Liver (tissue), 9 donors: ENCODE data around the gene NR6A1. TPM values are rescaled to one million over a fixed set of nuclear protein-coding genes. Genes with fewer than 3 reads are reported as not detected.

Experiments used
- DNase-seq: peaks from one replicate; pipeline ENCODE4 v3.0.0-alpha.2; 2017; ENCODE audit warnings: low spot score
- H3K27ac ChIP-seq, 2 donors: one replicate each; pipeline ENCODE4 v1.7.0; 2013; ENCODE audit warnings: inconsistent platforms in 2 of 2, low read length in 2 of 2, control low read depth in 1 of 2, low read depth in 1 of 2, mild to moderate bottlenecking in 1 of 2
- H3K27me3 ChIP-seq, 4 donors: one replicate each; pipeline versions ENCODE4 v1.6.1 to v1.7.0; 2013; ENCODE audit warnings: low read length in 3 of 4, inconsistent platforms in 1 of 4, mild to moderate bottlenecking in 1 of 4, moderate library complexity in 1 of 4; ENCODE audit not compliant: control insufficient read depth in 4 of 4, insufficient read depth in 4 of 4
- H3K36me3 ChIP-seq, 4 donors: one replicate each; pipeline versions ENCODE4 v1.6.1 to v1.7.0; 2013; ENCODE audit warnings: low read length in 3 of 4, mild to moderate bottlenecking in 3 of 4, low read depth in 1 of 4, moderate library complexity in 1 of 4; ENCODE audit not compliant: control insufficient read depth in 4 of 4, insufficient read depth in 3 of 4
- H3K4me1 ChIP-seq, 4 donors: one replicate each; pipeline versions ENCODE4 v1.6.1 to v1.7.0; 2013; ENCODE audit warnings: low read length in 3 of 4, mild to moderate bottlenecking in 3 of 4, moderate library complexity in 1 of 4; ENCODE audit not compliant: control insufficient read depth in 4 of 4, insufficient read depth in 4 of 4
- H3K4me3 ChIP-seq, 3 donors: one replicate each; pipeline versions ENCODE4 v1.6.1 to v1.7.0; 2013; ENCODE audit warnings: low read length in 3 of 3, control low read depth in 1 of 3, low read depth in 1 of 3, mild to moderate bottlenecking in 1 of 3
- H3K9ac ChIP-seq, 2 donors: one replicate each; pipeline ENCODE4 v1.7.0; 2013; ENCODE audit warnings: low read length in 2 of 2, mild to moderate bottlenecking in 2 of 2, moderate library complexity in 2 of 2, control low read depth in 1 of 2, low read depth in 1 of 2
- H3K9me3 ChIP-seq, 4 donors: one replicate each; pipeline versions ENCODE4 v1.6.1 to v1.7.0; 2013; ENCODE audit warnings: low read length in 3 of 4; ENCODE audit not compliant: control insufficient read depth in 4 of 4
- EGR1 ChIP-seq, 2 donors: IDR thresholded peaks; 2 replicates each; pipeline ENCODE4 v1.6.1; 2016 to 2018; ENCODE audit warnings: antibody characterized with exemption in 2 of 2, low read depth in 2 of 2
- FOXA1 ChIP-seq: IDR thresholded peaks from 2 replicates; pipeline ENCODE4 v1.6.1; 2016; ENCODE audit warnings: antibody characterized with exemption
- FOXA2 ChIP-seq: IDR thresholded peaks from 2 replicates; pipeline ENCODE4 v1.6.1; 2016; ENCODE audit warnings: antibody characterized with exemption
- GABPA ChIP-seq, 2 donors: IDR thresholded peaks in 1 of 2; conservative IDR thresholded peaks in 1 of 2; 2 replicates each; pipeline ENCODE4 v1.6.1; 2016; ENCODE audit warnings: antibody characterized with exemption in 2 of 2, mild to moderate bottlenecking in 1 of 2, moderate library complexity in 1 of 2
- HNF4A ChIP-seq, 2 donors: conservative IDR thresholded peaks; 2 replicates each; pipeline ENCODE4 v1.6.1; 2016; ENCODE audit warnings: antibody characterized with exemption in 2 of 2, mild to moderate bottlenecking in 2 of 2
- HNF4G ChIP-seq: IDR thresholded peaks from 2 replicates; pipeline ENCODE4 v1.6.1; 2016; ENCODE audit warnings: antibody characterized with exemption
- JUND ChIP-seq, 2 donors: IDR thresholded peaks; 2 replicates each; pipeline ENCODE4 v1.6.1; 2016; ENCODE audit warnings: antibody characterized with exemption in 2 of 2
- NR2F2 ChIP-seq: IDR thresholded peaks from 2 replicates; pipeline ENCODE4 v1.6.1; 2016; ENCODE audit warnings: antibody characterized with exemption
- RAD21 ChIP-seq, 2 donors: IDR thresholded peaks; 2 replicates each; pipeline ENCODE4 v1.6.1; 2016; ENCODE audit warnings: antibody characterized with exemption in 2 of 2, mild to moderate bottlenecking in 2 of 2
- RXRA ChIP-seq, 2 donors: IDR thresholded peaks; 2 replicates each; pipeline ENCODE4 v1.6.1; 2017 to 2018; ENCODE audit warnings: antibody characterized with exemption in 2 of 2, mild to moderate bottlenecking in 1 of 2
- SP1 ChIP-seq: IDR thresholded peaks from 2 replicates; pipeline ENCODE4 v1.6.1; 2018; ENCODE audit warnings: antibody characterized with exemption, mild to moderate bottlenecking
- TAF1 ChIP-seq: conservative IDR thresholded peaks from 2 replicates; pipeline ENCODE4 v1.6.1; 2016; ENCODE audit warnings: antibody characterized with exemption, mild to moderate bottlenecking
- YY1 ChIP-seq: IDR thresholded peaks from 2 replicates; pipeline ENCODE4 v1.6.1; 2016; ENCODE audit warnings: antibody characterized with exemption, mild to moderate bottlenecking
- WGBS: extraction: QIAGEN DNeasy Blood & Tissue Kit; methylation state at CpG from one replicate; pipeline ENCODE4 v1.1.7; 2013; 5-methylcytosine and 5-hydroxymethylcytosine counted together
- polyA plus RNA-seq, 2 donors: library from polyadenylated mRNA; stranded (reverse) in 1 of 2; unstranded in 1 of 2; fragments of 200-250 nt in 1 of 2; fragments of >200 nt in 1 of 2; fragmentation: Nextera tagmentation in 1 of 2; extraction: Ambion mirVana in 1 of 2; gene quantifications; one replicate each; pipeline versions ENCODE4 v1.2.1 to v1.2.3, GENCODE V29; 2013 to 2015
- total RNA-seq, 2 donors: library from RNA; depleted of rRNA; stranded (reverse); fragments of >200 nt; gene quantifications; one replicate each; pipeline ENCODE4 v1.2.3, GENCODE V29; 2014
- TF ChIP-seq, protein P1 (sequence below): IDR thresholded peaks from 2 replicates; pipeline ENCODE4 v1.6.1; 2016; ENCODE audit warnings: antibody characterized with exemption
- TF ChIP-seq, protein P2 (sequence below): fragments of 150-350 bp; IDR thresholded peaks from 2 replicates; pipeline ENCODE4 v1.5.1; 2017; ENCODE audit warnings: improper control_type of control experiment, low read depth, low read length; ENCODE audit not compliant: missing input control
- TF ChIP-seq, protein P3 (sequence below): IDR thresholded peaks from 2 replicates; pipeline ENCODE4 v1.6.1; 2016; ENCODE audit warnings: antibody characterized with exemption
- TF ChIP-seq, protein P4 (sequence below): IDR thresholded peaks from 2 replicates; pipeline ENCODE4 v1.6.1; 2016; ENCODE audit warnings: antibody characterized with exemption
- TF ChIP-seq, protein P5 (sequence below): IDR thresholded peaks from 2 replicates; pipeline ENCODE4 v1.6.1; 2016; ENCODE audit warnings: antibody characterized with exemption, mild to moderate bottlenecking
- donor health status: healthy.
- donor health status: healthy.
- donor health status: healthy.
- donor health status: healthy.
- donor health status: healthy.

NR6A1 gene
- total and polyA plus RNA-seq, 4 donors, result 0.72 to 6.1 (median 2.1) TPM

DNA sequence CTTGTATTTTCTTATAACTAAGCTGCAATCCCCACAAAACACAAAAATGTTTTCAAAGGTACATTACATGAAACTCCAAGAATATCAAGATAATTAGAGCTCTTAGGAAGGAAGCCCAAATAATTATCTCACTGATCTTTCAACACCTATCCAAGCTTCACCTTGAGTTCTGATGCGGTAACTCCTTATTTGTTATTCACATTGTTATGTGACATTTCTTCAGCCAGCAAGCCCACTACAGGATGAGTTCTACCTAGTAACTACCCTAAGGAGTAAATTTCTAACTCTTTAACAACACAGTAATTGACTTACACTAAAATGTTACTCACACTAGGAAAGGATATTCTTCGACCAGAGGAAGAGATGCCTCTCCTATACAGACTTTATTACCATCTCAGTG lies 9.9 kb downstream of the NR6A1 start:
- Histone ChIP-seq H3K27ac (no peak overlapping the region), H3K4me1 (peaks cover 0 to 22% (median 4%) of the 10 kb centered on the region in 4 donors), H3K36me3 (no peaks in the 10 kb centered on the region), H3K9ac (no peak overlapping the region), H3K9me3 (no peaks in the 10 kb centered on the region), H3K27me3 (no peaks in the 10 kb centered on the region), H3K4me3 (no peak overlapping the region)
- WGBS, result 94% methylated on average over 2 of the region's 2 CpGs
- DNase-seq, result no peak
- TF ChIP-seq FOXA1 (no peak), JUND (IDR thresholded peaks at IDR 0.05) (no peak), EGR1 (IDR thresholded peaks at IDR 0.05; ENCODE audit: low read depth in 2 of 2) (no peak), FOXA2 (no peak), RXRA (IDR thresholded peaks at IDR 0.05) (no peak), GABPA (IDR thresholded peaks at IDR 0.05 in 1 of 2, conservative IDR thresholded peaks at IDR 0.05 in 1 of 2) (no peak), NR2F2 (no peak), RAD21 (IDR thresholded peaks at IDR 0.05) (no peak), YY1 (no peak), HNF4G (no peak), SP1 (no peak), HNF4A (conservative IDR thresholded peaks at IDR 0.05) (no peak), TAF1 (no peak)
- TF ChIP-seq, protein P1, sequence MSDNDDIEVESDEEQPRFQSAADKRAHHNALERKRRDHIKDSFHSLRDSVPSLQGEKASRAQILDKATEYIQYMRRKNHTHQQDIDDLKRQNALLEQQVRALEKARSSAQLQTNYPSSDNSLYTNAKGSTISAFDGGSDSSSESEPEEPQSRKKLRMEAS, result no peak
- TF ChIP-seq, protein P2, sequence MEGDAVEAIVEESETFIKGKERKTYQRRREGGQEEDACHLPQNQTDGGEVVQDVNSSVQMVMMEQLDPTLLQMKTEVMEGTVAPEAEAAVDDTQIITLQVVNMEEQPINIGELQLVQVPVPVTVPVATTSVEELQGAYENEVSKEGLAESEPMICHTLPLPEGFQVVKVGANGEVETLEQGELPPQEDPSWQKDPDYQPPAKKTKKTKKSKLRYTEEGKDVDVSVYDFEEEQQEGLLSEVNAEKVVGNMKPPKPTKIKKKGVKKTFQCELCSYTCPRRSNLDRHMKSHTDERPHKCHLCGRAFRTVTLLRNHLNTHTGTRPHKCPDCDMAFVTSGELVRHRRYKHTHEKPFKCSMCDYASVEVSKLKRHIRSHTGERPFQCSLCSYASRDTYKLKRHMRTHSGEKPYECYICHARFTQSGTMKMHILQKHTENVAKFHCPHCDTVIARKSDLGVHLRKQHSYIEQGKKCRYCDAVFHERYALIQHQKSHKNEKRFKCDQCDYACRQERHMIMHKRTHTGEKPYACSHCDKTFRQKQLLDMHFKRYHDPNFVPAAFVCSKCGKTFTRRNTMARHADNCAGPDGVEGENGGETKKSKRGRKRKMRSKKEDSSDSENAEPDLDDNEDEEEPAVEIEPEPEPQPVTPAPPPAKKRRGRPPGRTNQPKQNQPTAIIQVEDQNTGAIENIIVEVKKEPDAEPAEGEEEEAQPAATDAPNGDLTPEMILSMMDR, result no peak
- TF ChIP-seq, protein P3, sequence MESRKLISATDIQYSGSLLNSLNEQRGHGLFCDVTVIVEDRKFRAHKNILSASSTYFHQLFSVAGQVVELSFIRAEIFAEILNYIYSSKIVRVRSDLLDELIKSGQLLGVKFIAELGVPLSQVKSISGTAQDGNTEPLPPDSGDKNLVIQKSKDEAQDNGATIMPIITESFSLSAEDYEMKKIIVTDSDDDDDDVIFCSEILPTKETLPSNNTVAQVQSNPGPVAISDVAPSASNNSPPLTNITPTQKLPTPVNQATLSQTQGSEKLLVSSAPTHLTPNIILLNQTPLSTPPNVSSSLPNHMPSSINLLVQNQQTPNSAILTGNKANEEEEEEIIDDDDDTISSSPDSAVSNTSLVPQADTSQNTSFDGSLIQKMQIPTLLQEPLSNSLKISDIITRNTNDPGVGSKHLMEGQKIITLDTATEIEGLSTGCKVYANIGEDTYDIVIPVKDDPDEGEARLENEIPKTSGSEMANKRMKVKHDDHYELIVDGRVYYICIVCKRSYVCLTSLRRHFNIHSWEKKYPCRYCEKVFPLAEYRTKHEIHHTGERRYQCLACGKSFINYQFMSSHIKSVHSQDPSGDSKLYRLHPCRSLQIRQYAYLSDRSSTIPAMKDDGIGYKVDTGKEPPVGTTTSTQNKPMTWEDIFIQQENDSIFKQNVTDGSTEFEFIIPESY, result no peak
- TF ChIP-seq, protein P4, sequence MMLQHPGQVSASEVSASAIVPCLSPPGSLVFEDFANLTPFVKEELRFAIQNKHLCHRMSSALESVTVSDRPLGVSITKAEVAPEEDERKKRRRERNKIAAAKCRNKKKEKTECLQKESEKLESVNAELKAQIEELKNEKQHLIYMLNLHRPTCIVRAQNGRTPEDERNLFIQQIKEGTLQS, result no peak
- TF ChIP-seq, protein P5, sequence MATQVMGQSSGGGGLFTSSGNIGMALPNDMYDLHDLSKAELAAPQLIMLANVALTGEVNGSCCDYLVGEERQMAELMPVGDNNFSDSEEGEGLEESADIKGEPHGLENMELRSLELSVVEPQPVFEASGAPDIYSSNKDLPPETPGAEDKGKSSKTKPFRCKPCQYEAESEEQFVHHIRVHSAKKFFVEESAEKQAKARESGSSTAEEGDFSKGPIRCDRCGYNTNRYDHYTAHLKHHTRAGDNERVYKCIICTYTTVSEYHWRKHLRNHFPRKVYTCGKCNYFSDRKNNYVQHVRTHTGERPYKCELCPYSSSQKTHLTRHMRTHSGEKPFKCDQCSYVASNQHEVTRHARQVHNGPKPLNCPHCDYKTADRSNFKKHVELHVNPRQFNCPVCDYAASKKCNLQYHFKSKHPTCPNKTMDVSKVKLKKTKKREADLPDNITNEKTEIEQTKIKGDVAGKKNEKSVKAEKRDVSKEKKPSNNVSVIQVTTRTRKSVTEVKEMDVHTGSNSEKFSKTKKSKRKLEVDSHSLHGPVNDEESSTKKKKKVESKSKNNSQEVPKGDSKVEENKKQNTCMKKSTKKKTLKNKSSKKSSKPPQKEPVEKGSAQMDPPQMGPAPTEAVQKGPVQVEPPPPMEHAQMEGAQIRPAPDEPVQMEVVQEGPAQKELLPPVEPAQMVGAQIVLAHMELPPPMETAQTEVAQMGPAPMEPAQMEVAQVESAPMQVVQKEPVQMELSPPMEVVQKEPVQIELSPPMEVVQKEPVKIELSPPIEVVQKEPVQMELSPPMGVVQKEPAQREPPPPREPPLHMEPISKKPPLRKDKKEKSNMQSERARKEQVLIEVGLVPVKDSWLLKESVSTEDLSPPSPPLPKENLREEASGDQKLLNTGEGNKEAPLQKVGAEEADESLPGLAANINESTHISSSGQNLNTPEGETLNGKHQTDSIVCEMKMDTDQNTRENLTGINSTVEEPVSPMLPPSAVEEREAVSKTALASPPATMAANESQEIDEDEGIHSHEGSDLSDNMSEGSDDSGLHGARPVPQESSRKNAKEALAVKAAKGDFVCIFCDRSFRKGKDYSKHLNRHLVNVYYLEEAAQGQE, result no peak
